ENCODE results near the gene CFAP299.
"Not testable (repeated sequence)": the region's sequence is repeated elsewhere in the genome, so short reads cannot be mapped to it uniquely, and the experiment has no call there.

The CFAP299 gene

GRCh38 chr4:80340036-80340435, 4.5 kb downstream of the CFAP299 start:
- H3K4me3 ChIP-seq (ENCODE audit: low read depth, low read length) = no peak overlapping the region
- no peak for TF ChIP-seq CTCF (IDR thresholded peaks at IDR 0.05; ENCODE audit: borderline replicate concordance, insufficient read depth, low read depth, low read length)

GRCh38 chr4:80342684-80343083, 7.2 kb downstream of the CFAP299 start:
- not testable (repeated sequence) for H3K4me3 ChIP-seq (ENCODE audit: low read depth, low read length)

GRCh38 chr4:80343887-80344286, 8.4 kb downstream of the CFAP299 start:
- TF ChIP-seq CTCF (IDR thresholded peaks at IDR 0.05; ENCODE audit: borderline replicate concordance, insufficient read depth, low read depth, low read length) = no peak
- H3K4me3 ChIP-seq (ENCODE audit: low read depth, low read length) = no peak overlapping the region

GRCh38 chr4:80360084-80360483, 24.6 kb downstream of the CFAP299 start:
- no peak overlapping the region for H3K4me3 ChIP-seq (ENCODE audit: low read depth, low read length)
- no peak for TF ChIP-seq CTCF (IDR thresholded peaks at IDR 0.05; ENCODE audit: borderline replicate concordance, insufficient read depth, low read depth, low read length)

- no peak for TF ChIP-seq CTCF (IDR thresholded peaks at IDR 0.05; ENCODE audit: borderline replicate concordance, insufficient read depth, low read depth, low read length)
- H3K4me3 ChIP-seq (ENCODE audit: low read depth, low read length) = no peak overlapping the region
These were observed 25.4 kb downstream of the CFAP299 start for GRCh38 chr4:80360900-80361299.

- no peak overlapping the region for H3K4me3 ChIP-seq (ENCODE audit: low read depth, low read length)
- TF ChIP-seq CTCF (IDR thresholded peaks at IDR 0.05; ENCODE audit: borderline replicate concordance, insufficient read depth, low read depth, low read length) = no peak
These were observed 25.9 kb downstream of the CFAP299 start for GRCh38 chr4:80361329-80361900.

GRCh38 chr4:80362578-80363181, 27.1 kb downstream of the CFAP299 start:
- H3K4me3 ChIP-seq (ENCODE audit: low read depth, low read length) = no peak overlapping the region
- peak; percentile 65 for TF ChIP-seq CTCF (IDR thresholded peaks at IDR 0.05; ENCODE audit: borderline replicate concordance, insufficient read depth, low read depth, low read length)
